ENCODE measurements around the gene CDYL. TPM values are rescaled to one million over a fixed set of nuclear protein-coding genes. Genes with fewer than 3 reads are reported as not detected.
"Not testable (repeated sequence)": the region's sequence is repeated elsewhere in the genome, so short reads cannot be mapped to it uniquely, and the experiment has no call there.

CDYL gene
- total and polyA plus RNA-seq, 2 donors, result 21.4 to 38.2 TPM

- Histone ChIP-seq H3K36me3 (ENCODE audit: insufficient read depth) (no peaks in the 10 kb centered on the region), H3K27ac (ENCODE audit: low read depth) (no peak overlapping the region), H3K4me1 (ENCODE audit: insufficient read depth) (no peaks in the 10 kb centered on the region), H3K4me3 (ENCODE audit: low read depth, low read length) (no peak overlapping the region)
- no peak for DNase-seq (ENCODE audit: extremely low spot score)
- 92% methylated on average over 2 of the region's 2 CpGs for WGBS
Observed at GRCh38 chr6:4815584-4815983, 39.4 kb downstream of the CDYL start.

- DNase-seq (ENCODE audit: extremely low spot score), result no peak
- 96% methylated on average over 2 of the region's 2 CpGs for WGBS
- H3K4me1 ChIP-seq (ENCODE audit: insufficient read depth), result no peaks in the 10 kb centered on the region
- H3K4me3 ChIP-seq (ENCODE audit: low read depth, low read length), result no peak overlapping the region
- H3K36me3 ChIP-seq (ENCODE audit: insufficient read depth), result no peaks in the 10 kb centered on the region
- no peak overlapping the region for H3K27ac ChIP-seq (ENCODE audit: low read depth)
Observed at GRCh38 chr6:4816904-4817303, 40.7 kb downstream of the CDYL start.

- Histone ChIP-seq H3K4me1 (ENCODE audit: insufficient read depth) (no peaks in the 10 kb centered on the region), H3K27ac (ENCODE audit: low read depth) (no peak overlapping the region), H3K36me3 (ENCODE audit: insufficient read depth) (no peaks in the 10 kb centered on the region), H3K4me3 (ENCODE audit: low read depth, low read length) (no peak overlapping the region)
- DNase-seq (ENCODE audit: extremely low spot score), result no peak
- 75% methylated on average over 4 of the region's 4 CpGs for WGBS
Observed at GRCh38 chr6:4817551-4817950, 41.3 kb downstream of the CDYL start.

- Histone ChIP-seq H3K4me1 (ENCODE audit: insufficient read depth) (no peaks in the 10 kb centered on the region), H3K27ac (ENCODE audit: low read depth) (no peak overlapping the region), H3K4me3 (ENCODE audit: low read depth, low read length) (no peak overlapping the region), H3K36me3 (ENCODE audit: insufficient read depth) (no peaks in the 10 kb centered on the region)
- DNase-seq (ENCODE audit: extremely low spot score), result no peak
- WGBS, result 95% methylated on average over 4 of the region's 4 CpGs
Observed at GRCh38 chr6:4818272-4818938, 42.2 kb downstream of the CDYL start.

GRCh38 chr6:4819706-4820283, 43.6 kb downstream of the CDYL start:
- H3K4me1 ChIP-seq (ENCODE audit: insufficient read depth), result no peaks in the 10 kb centered on the region
- no peaks in the 10 kb centered on the region for H3K36me3 ChIP-seq (ENCODE audit: insufficient read depth)
- no peak for DNase-seq (ENCODE audit: extremely low spot score)
- 80% methylated on average over 1 of the region's 1 CpG for WGBS
- H3K4me3 ChIP-seq (ENCODE audit: low read depth, low read length), result no peak overlapping the region
- H3K27ac ChIP-seq (ENCODE audit: low read depth), result no peak overlapping the region

GRCh38 chr6:4820704-4821276, 44.6 kb downstream of the CDYL start:
- Histone ChIP-seq H3K4me3 (ENCODE audit: low read depth, low read length) (no peak overlapping the region), H3K27ac (ENCODE audit: low read depth) (no peak overlapping the region), H3K4me1 (ENCODE audit: insufficient read depth) (no peaks in the 10 kb centered on the region), H3K36me3 (ENCODE audit: insufficient read depth) (no peaks in the 10 kb centered on the region)
- DNase-seq (ENCODE audit: extremely low spot score), result no peak
- WGBS, result 83% methylated on average over 5 of the region's 5 CpGs

GRCh38 chr6:4822476-4822875, 46.3 kb downstream of the CDYL start:
- no peaks in the 10 kb centered on the region for H3K36me3 ChIP-seq (ENCODE audit: insufficient read depth)
- no peak overlapping the region for H3K27ac ChIP-seq (ENCODE audit: low read depth)
- no peak for DNase-seq (ENCODE audit: extremely low spot score)
- no peak overlapping the region for H3K4me3 ChIP-seq (ENCODE audit: low read depth, low read length)
- WGBS, result 88% methylated on average over 1 of the region's 1 CpG
- no peaks in the 10 kb centered on the region for H3K4me1 ChIP-seq (ENCODE audit: insufficient read depth)

- 98% methylated on average over 3 of the region's 3 CpGs for WGBS
- no peak for DNase-seq (ENCODE audit: extremely low spot score)
- H3K36me3 ChIP-seq (ENCODE audit: insufficient read depth), result no peaks in the 10 kb centered on the region
Observed at GRCh38 chr6:4828187-4828698, 52.0 kb downstream of the CDYL start.

GRCh38 chr6:4829089-4829488, 52.9 kb downstream of the CDYL start:
- DNase-seq (ENCODE audit: extremely low spot score), result no peak
- H3K4me1 ChIP-seq (ENCODE audit: insufficient read depth), result no peaks in the 10 kb centered on the region
- H3K36me3 ChIP-seq (ENCODE audit: insufficient read depth), result no peaks in the 10 kb centered on the region
- no peak overlapping the region for H3K4me3 ChIP-seq (ENCODE audit: low read depth, low read length)
- no peak overlapping the region for H3K27ac ChIP-seq (ENCODE audit: low read depth)

More at GRCh38 chr6:4828187-4828698, 52.0 kb downstream of the CDYL start:
- no peak overlapping the region for H3K4me3 ChIP-seq (ENCODE audit: low read depth, low read length)
- no peak overlapping the region for H3K27ac ChIP-seq (ENCODE audit: low read depth)
- no peaks in the 10 kb centered on the region for H3K4me1 ChIP-seq (ENCODE audit: insufficient read depth)

- H3K4me1 ChIP-seq (ENCODE audit: insufficient read depth); H3K4me3 ChIP-seq (ENCODE audit: low read depth, low read length); DNase-seq (ENCODE audit: extremely low spot score); H3K27ac ChIP-seq (ENCODE audit: low read depth); H3K36me3 ChIP-seq (ENCODE audit: insufficient read depth): not testable (repeated sequence)
- 94% methylated on average over 12 of the region's 13 CpGs for WGBS
Observed at GRCh38 chr6:4835540-4835939, 59.3 kb downstream of the CDYL start.

- DNase-seq (ENCODE audit: extremely low spot score), result no peak
Observed at GRCh38 chr6:4840169-4840568, 64.0 kb downstream of the CDYL start.

GRCh38 chr6:4844108-4844507, 67.9 kb downstream of the CDYL start:
- no peaks in the 10 kb centered on the region for H3K36me3 ChIP-seq (ENCODE audit: insufficient read depth)
- no peak for DNase-seq (ENCODE audit: extremely low spot score)
- H3K27ac ChIP-seq (ENCODE audit: low read depth), result no peak overlapping the region
- H3K4me3 ChIP-seq (ENCODE audit: low read depth, low read length), result no peak overlapping the region
- WGBS, result 96% methylated on average over 7 of the region's 7 CpGs
- no peaks in the 10 kb centered on the region for H3K4me1 ChIP-seq (ENCODE audit: insufficient read depth)

More at GRCh38 chr6:4840169-4840568, 64.0 kb downstream of the CDYL start:
- Histone ChIP-seq H3K4me3 (ENCODE audit: low read depth, low read length) (no peak overlapping the region), H3K27ac (ENCODE audit: low read depth) (no peak overlapping the region), H3K4me1 (ENCODE audit: insufficient read depth) (no peaks in the 10 kb centered on the region), H3K36me3 (ENCODE audit: insufficient read depth) (no peaks in the 10 kb centered on the region)
- 95% methylated on average over 3 of the region's 3 CpGs for WGBS

- 93% methylated on average over 2 of the region's 2 CpGs for WGBS
Observed at GRCh38 chr6:4846387-4846786, 70.2 kb downstream of the CDYL start.

GRCh38 chr6:4848382-4849068, 72.3 kb downstream of the CDYL start:
- Histone ChIP-seq H3K4me3 (ENCODE audit: low read depth, low read length) (no peak overlapping the region), H3K36me3 (ENCODE audit: insufficient read depth) (no peaks in the 10 kb centered on the region), H3K27ac (ENCODE audit: low read depth) (no peak overlapping the region), H3K4me1 (ENCODE audit: insufficient read depth) (no peaks in the 10 kb centered on the region)
- no peak for DNase-seq (ENCODE audit: extremely low spot score)
- WGBS, result 43% methylated on average over 7 of the region's 7 CpGs

More at GRCh38 chr6:4846387-4846786, 70.2 kb downstream of the CDYL start:
- no peak for DNase-seq (ENCODE audit: extremely low spot score)
- H3K4me1 ChIP-seq (ENCODE audit: insufficient read depth), result no peaks in the 10 kb centered on the region
- no peaks in the 10 kb centered on the region for H3K36me3 ChIP-seq (ENCODE audit: insufficient read depth)
- H3K4me3 ChIP-seq (ENCODE audit: low read depth, low read length), result no peak overlapping the region
- no peak overlapping the region for H3K27ac ChIP-seq (ENCODE audit: low read depth)
